Superior temporal gyrus (tissue), 1 donor: ENCODE data around the gene NXPE4.
"Not testable (repeated sequence)": the region's sequence is repeated elsewhere in the genome, so short reads cannot be mapped to it uniquely, and the experiment has no call there.

Experiments used
- DNase-seq: peaks from one replicate; pipeline ENCODE4 v3.0.0-alpha.2; 2016; ENCODE audit errors: extremely low spot score

Gene NXPE4

GRCh38 chr11:114610550-114610949, 15.0 kb upstream of the NXPE4 start:
- no peak for DNase-seq

GRCh38 chr11:114609429-114609828, 13.8 kb upstream of the NXPE4 start:
- DNase-seq, result no peak

- DNase-seq, result not testable (repeated sequence)
Observed at GRCh38 chr11:114608605-114609004, 13.0 kb upstream of the NXPE4 start.

- DNase-seq, result no peak
Observed at GRCh38 chr11:114607753-114608459, 12.3 kb upstream of the NXPE4 start.

GRCh38 chr11:114606802-114607075, 11.2 kb upstream of the NXPE4 start:
- DNase-seq, result not testable (repeated sequence)

GRCh38 chr11:114606003-114606801, 10.6 kb upstream of the NXPE4 start:
- no peak for DNase-seq

- DNase-seq, result no peak
Observed at GRCh38 chr11:114605370-114605769, 9.8 kb upstream of the NXPE4 start.

- no peak for DNase-seq
Observed at GRCh38 chr11:114604886-114605285, 9.3 kb upstream of the NXPE4 start.

GRCh38 chr11:114604179-114604813, 8.7 kb upstream of the NXPE4 start:
- DNase-seq, result no peak

- not testable (repeated sequence) for DNase-seq
Observed at GRCh38 chr11:114603151-114603550, 7.6 kb upstream of the NXPE4 start.

- no peak for DNase-seq
Observed at GRCh38 chr11:114598461-114598860, 2.9 kb upstream of the NXPE4 start.

- DNase-seq, result no peak
Observed at GRCh38 chr11:114596175-114596919, 761 bp upstream of the NXPE4 start.

GRCh38 chr11:114594703-114595102, 883 bp downstream of the NXPE4 start:
- DNase-seq, result no peak

GRCh38 chr11:114587398-114587953, 8.1 kb downstream of the NXPE4 start:
- DNase-seq, result no peak

- no peak for DNase-seq
Observed at GRCh38 chr11:114586797-114587196, 8.8 kb downstream of the NXPE4 start.

GRCh38 chr11:114571712-114572111, 23.9 kb downstream of the NXPE4 start:
- no peak for DNase-seq

GRCh38 chr11:114569801-114570200, 25.8 kb downstream of the NXPE4 start:
- no peak for DNase-seq

- no peak for DNase-seq
Observed at GRCh38 chr11:114566276-114566675, 29.3 kb downstream of the NXPE4 start.

GRCh38 chr11:114564831-114565230, 30.8 kb downstream of the NXPE4 start:
- DNase-seq, result no peak

- DNase-seq, result no peak
Observed at GRCh38 chr11:114563077-114563476, 32.5 kb downstream of the NXPE4 start.

GRCh38 chr11:114562166-114562916, 33.2 kb downstream of the NXPE4 start:
- no peak for DNase-seq
